HG03039 (cell line): ENCODE measurements around the gene GDPD2.
"Not testable (repeated sequence)": the region's sequence is repeated elsewhere in the genome, so short reads cannot be mapped to it uniquely, and the experiment has no call there.

Source experiments
- ATAC-seq: cut with Tn5 transposase; IDR thresholded peaks from one replicate; pipeline ENCODE4 v1.9.1; 2021; ENCODE audit warnings: mild to moderate bottlenecking, moderate library complexity; ENCODE audit not compliant: unreplicated experiment

Gene GDPD2, protein sequence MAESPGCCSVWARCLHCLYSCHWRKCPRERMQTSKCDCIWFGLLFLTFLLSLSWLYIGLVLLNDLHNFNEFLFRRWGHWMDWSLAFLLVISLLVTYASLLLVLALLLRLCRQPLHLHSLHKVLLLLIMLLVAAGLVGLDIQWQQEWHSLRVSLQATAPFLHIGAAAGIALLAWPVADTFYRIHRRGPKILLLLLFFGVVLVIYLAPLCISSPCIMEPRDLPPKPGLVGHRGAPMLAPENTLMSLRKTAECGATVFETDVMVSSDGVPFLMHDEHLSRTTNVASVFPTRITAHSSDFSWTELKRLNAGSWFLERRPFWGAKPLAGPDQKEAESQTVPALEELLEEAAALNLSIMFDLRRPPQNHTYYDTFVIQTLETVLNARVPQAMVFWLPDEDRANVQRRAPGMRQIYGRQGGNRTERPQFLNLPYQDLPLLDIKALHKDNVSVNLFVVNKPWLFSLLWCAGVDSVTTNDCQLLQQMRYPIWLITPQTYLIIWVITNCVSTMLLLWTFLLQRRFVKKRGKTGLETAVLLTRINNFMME

DNA sequence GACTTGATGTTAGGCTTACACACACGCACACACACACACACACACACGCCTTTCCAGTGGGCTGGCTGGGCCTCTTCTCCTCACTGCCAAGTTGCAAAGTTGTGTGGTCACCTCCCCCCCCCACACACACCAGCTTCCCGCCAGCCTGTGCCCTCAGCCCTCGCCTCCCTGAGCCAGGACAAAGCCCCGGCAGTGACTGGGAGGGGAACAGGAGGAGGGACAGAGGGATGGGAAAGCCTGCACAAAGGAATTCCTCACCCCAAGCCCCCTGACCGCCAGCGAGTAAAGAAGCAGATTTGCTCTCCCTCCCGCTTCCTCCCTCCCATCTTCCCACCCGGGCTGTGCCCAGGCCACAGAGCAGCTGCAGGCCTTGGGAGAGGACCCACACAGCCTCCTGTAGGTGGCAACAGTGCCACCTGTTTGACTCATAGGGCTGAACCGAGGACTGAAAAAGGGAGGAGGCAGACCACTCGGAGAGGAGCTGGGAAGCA, at the start of gene GDPD2:
TSS of gene GDPD2 (plus strand) at position 464 of the 491 bp plus-strand sequence. CDS start 1,671 bp downstream, outside the sequence.
- ATAC-seq, result no peak

DNA sequence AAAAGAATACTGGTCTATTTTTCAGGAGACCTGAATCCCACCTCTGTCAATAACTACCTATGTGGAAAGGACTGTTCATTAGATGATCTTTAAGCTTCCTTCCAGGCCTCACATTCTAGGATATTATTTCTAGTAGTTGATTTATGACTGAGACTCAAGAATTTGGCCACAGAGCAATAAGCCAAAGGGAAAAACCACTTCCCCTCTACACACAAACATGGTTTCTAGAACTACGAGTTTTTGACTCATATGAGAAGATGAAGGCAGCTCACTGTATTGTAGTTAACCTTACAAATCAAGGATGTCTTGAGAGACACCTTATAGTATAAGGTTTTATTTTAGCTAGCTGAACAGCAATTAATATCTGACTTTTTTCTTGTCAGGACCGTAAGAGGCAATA, 36.9 kb upstream of the GDPD2 start:
- no peak for ATAC-seq

DNA sequence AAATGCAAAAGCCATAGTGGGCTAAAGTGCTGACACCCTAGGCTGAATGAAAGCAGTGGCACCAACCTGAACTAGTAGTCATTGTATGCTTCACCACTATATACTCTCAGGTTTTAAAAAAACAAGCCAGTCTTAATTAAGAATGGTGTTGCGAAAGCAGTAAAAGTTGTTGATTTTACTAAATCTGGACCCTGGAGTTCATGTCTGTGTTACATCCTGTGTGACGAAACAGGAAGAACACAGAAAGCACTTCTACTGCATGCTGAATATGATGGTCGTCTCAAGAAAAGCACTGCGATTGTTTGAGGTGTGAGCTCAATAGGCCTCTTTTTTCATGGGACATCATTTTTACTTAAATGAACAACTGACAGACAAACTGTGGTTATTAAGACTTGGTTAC, 24.2 kb upstream of the GDPD2 start:
- no peak for ATAC-seq

GRCh38 chrX:70400181-70400580, 22.9 kb upstream of the GDPD2 start:
- ATAC-seq, result not testable (repeated sequence)

DNA sequence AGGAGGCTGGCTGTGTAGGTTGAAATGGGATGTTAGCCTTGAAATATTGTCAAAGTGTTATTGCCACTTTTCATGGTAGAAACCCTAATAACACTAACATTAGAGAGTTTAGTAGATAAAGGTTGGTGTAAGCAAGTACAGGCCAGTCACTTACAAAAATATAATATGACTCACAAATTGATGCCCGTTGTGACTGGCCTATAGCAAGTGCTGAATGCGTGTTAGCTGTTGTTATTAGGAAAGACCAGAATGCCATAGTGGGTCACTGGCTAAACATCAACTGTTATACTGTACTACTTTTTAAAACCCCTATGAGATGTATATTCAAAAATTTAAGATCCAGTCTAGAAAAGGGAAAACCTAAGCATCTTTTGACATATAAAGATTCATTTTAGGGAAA, 20.4 kb upstream of the GDPD2 start:
- no peak for ATAC-seq

GRCh38 chrX:70405003-70405402, 18.1 kb upstream of the GDPD2 start:
- no peak for ATAC-seq

DNA sequence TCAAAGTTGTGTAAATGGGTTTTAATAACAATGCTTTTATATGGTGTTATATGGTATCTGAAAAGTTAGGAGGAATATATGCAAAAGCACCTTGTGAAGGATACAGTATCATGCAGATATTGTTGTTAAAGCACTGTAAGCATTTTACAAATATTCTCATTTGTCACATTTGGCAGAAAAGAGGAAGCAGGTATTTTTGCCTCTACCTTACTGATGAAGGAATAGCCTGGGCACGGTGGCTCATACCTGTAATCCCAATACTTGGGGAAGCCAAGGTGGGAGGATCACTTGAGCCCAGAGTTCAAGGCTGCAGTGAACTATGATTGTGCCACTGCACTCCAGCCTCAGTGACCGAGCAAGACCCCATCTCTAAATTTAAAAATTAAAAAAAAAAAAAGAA, 12.2 kb upstream of the GDPD2 start:
- ATAC-seq, result no peak

- no peak for ATAC-seq
Measured at GRCh38 chrX:70411475-70411874, 11.6 kb upstream of the GDPD2 start.

DNA sequence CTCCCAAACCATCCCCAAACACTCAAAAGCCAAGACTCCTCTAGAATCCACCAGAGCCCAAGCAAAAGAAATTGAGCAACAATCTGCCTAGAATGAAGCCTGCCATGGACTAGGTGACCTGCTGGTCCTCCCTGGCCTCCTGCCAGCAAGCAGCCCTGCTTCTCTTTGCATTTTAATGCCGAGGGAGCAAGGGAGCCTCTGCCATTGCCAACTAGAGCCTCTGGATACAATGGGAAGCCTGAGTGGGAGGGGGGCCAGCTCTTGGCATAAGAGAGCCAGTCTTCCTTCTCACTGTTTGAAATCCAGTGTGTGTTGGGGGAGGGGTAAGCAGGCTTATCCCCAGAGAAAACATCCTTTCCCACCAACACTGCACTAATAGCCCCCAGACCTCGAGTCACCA, 1.5 kb upstream of the GDPD2 start:
- ATAC-seq, result no peak

- no peak for ATAC-seq
Measured at GRCh38 chrX:70423936-70424675, 992 bp downstream of the GDPD2 start.

GRCh38 chrX:70424801-70425200, 1.7 kb downstream of the GDPD2 start:
- ATAC-seq, result no peak

DNA sequence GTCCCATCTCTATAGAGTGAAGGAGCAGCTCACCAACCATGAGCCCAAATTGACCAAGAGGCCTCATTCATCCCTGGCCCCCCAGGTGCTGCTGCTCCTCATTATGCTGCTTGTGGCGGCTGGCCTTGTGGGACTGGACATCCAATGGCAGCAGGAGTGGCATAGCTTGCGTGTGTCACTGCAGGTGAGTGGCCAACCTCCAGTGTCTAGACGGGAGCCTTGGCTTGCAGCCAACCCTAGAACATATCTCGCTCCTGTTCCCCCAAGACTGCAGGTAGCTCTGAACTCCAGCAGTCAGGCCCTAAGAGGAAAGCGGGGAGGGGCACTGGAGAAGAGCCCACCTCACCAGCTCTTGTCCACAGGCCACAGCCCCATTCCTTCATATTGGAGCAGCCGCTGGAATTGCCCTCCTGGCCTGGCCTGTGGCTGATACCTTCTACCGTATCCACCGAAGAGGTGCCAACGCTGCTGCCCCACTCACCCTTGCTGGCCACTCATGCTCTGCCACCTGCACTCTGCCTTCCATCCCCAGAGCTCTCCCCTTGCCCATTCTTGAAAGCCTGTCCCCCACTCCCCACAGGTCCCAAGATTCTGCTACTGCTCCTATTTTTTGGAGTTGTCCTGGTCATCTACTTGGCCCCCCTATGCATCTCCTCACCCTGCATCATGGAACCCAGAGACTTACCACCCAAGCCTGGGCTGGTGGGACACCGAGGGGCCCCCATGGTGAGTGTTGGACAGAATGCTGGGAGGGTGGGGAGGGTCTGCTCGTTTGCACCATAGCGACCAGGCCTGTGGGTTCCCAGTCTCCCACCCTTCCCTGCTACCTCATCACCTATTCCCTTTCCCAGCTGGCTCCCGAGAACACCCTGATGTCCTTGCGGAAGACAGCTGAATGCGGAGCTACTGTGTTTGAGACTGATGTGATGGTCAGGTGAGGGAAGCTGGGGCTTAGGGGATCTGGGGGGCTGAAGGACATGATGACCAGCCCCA, 3.5 kb downstream of the GDPD2 start:
- no peak for ATAC-seq

- no peak for ATAC-seq
Measured at GRCh38 chrX:70427365-70427764, 4.3 kb downstream of the GDPD2 start.

- ATAC-seq, result no peak
Measured at GRCh38 chrX:70429759-70430158, 6.6 kb downstream of the GDPD2 start.

DNA sequence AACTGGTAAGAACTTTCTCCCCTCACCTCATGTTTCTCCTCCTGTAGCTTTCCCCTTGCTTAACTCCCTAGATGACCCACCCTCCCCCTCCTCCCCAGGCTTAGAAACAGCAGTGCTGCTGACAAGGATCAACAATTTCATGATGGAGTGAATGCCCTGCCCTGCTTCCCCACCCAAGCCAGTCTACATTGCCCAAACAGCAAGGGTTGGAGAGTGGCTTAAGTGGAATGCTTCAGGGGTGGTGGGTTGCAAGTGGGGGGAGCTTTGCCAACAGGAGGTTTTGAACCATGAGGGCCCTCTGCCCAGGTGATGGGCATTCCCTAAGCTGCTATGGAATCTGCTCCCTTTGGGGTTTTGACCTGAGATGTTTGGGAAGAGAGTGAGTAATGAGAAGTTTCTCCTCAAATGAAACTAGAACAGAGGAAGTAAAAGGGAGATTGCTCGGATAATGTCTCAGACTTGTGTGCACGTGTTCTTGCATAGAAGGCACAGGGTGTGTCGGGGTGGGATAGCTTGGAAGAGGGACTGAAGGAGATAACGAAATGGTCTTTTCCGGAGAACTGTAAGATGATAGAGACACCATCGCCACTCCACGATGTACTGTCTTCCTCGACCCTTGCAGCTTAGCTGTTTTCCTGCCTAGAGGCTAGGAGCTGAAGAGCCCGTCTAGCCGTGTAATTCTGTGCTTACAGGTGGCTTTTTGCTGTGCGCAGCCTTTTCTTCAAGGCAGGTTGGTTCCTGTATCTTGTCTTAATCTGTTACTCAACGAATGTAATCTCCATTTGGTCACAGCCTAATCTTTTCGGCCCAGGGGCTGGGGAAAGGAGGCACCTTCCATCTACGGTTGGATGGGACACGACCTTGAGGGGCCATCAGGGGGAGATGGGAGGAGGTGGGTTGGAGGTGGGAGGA, 10.1 kb downstream of the GDPD2 start:
- no peak for ATAC-seq

DNA sequence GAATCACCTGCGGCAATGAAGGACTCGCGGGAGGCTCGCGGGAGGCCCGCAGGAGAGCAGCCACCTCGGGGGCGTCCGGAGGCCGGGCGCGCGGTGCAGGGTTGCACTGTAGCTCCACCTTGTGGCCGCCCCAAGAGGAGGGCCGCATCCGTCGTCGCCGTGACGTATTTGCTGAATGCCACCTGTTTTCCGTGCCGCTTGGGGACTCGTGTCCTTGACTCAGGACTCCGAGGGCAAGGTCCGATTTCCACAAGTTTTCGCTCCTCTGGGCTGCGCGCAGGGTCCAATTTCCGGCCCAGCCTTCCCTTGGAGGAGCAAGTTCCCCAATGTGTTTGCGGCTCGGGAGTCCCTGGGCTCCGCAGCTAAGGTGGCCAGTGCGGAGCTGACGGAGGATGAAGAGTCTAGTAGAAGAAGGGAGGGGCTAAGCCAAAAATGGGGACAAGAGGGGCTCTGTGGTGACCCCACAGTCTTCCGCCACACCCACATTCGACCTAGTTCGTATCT, 10.8 kb downstream of the GDPD2 start:
- peak; percentile 51 for ATAC-seq

DNA sequence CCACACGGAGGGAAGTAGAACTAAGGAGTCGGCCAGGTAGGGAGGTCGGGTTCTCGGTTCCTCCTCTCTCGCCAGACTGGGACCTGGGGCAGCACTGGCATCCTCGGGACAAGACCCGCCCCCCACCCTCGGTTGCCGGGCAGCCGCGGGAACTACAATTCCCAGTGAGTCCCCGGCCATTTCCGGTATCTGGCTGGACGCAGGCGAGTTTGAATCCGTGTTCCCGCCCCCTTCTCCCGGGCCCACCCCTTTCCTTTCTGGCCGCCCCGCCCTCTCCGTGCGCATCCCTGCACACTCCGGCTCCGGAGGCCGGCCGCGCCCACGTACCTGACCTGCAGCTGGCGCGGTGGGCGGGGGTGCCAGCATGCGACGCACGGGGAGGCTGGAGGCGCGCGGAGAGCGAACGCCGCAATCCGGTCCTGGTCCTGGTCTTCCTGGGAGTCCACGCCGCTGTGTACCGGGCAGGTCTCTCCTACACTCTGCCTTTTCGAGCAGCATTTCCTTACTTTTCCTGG, 11.3 kb downstream of the GDPD2 start:
- ATAC-seq, result peak; percentile 62

GRCh38 chrX:70434914-70435586, 11.9 kb downstream of the GDPD2 start:
- no peak for ATAC-seq

DNA sequence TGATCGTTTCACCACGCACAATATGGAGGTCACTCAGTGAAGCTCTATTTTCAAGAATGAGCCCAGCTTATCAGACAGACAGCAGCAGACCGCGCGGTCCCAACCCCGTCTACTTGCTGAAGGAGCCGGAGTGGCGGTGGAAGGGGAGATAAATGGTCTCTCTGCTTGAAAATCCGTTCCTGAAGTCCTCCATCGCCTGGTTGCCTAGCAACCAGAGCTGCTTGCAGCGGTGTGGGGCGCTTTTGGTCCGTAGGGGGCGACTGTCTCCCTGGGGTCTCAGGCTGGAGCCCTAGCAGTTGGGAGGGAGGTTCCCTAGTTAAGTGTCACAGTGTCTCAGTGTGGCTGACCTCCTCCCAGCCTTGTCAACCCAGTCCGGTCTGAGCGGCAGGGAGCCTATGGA, 13.2 kb downstream of the GDPD2 start:
- no peak for ATAC-seq
